Erythroblast (primary cell): Measurements from ENCODE around the gene RNF217.

Source experiments
- GATA1 ChIP-seq: IDR thresholded peaks from 2 replicates; pipeline ENCODE4 v1.6.1; 2011; ENCODE audit warnings: low read depth, mild to moderate bottlenecking, control low read depth, low read length, moderate library complexity
- POLR2A ChIP-seq: IDR thresholded peaks from 2 replicates; pipeline ENCODE4 v1.6.1; 2011; ENCODE audit warnings: mild to moderate bottlenecking, low read length

DNA sequence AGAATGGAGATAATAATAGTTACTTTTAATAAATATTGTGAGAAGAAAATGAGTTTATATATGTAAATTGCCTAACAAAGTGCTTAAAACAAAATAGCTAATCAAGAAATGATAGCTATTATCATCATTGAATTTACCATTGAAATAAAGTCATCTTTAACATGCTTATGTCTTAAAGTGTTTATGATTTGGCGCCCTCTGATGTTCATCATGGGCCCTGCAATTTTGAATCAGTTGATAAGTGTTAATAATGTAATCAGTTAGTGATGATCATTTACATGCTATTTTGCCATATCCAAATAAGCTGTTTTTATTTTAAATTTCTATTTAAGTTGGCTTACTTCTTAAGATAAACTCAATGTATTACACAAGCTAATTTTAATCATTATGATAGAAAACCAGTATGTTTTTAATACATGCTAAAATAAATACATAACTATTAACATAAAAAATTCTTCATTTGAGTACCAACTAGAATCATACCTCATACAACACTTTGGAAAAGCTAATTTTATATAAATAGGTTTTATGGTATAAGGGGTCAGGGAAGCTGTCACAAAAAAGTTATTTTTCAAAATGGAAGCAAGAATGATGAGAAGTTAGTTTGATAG lies 152.1 kb downstream of the RNF217 start:
- TF ChIP-seq POLR2A (no peak), GATA1 (no peak)
